ENCODE data around the gene PYGO1. TPM values are rescaled to one million over a fixed set of nuclear protein-coding genes. Genes with fewer than 3 reads are reported as not detected.

The PYGO1 gene
- total RNA-seq = 0.02 TPM in 2 replicates

GRCh38 chr15:55588070-55588814, at the start of gene PYGO1:
PYGO1 (minus strand) TSS chr15:55588345; CDS start chr15:55587883, 462 bp downstream.
- POLR2A ChIA-PET = no interaction called here
- CTCF ChIA-PET = no interaction called here
- intact Hi-C loops (cut with micrococcal nuclease) = no loop called here
- TF ChIP-seq CTCF (IDR thresholded peaks at IDR 0.05) = no peak
- no peaks in the 10 kb centered on the region for H3K9me3 Mint-ChIP-seq
- peaks cover 28% of the 10 kb centered on the region for H3K27me3 Mint-ChIP-seq
- H3K4me1 Mint-ChIP-seq = peaks cover 3% of the 10 kb centered on the region
- no peak within 1 kb of the TSS for H3K27ac Mint-ChIP-seq
- ATAC-seq (ENCODE audit: low read depth) (peak; percentile 52), DNase-seq (peak; percentile 27)
- no peaks in the 10 kb centered on the region for H3K36me3 Mint-ChIP-seq (ENCODE audit: low read depth)
- H3K4me3 Mint-ChIP-seq = peak within 1 kb of the TSS; percentile 72

- CTCF ChIA-PET = no interaction called here
- no peaks in the 10 kb centered on the region for H3K9me3 Mint-ChIP-seq
Observed at GRCh38 chr15:55637086-55637485, 48.9 kb upstream of the PYGO1 start.

GRCh38 chr15:55633731-55634130, 45.6 kb upstream of the PYGO1 start:
- no peak for TF ChIP-seq CTCF (IDR thresholded peaks at IDR 0.05)
- Mint-ChIP-seq H3K36me3 (ENCODE audit: low read depth) (no peaks in the 10 kb centered on the region), H3K4me3 (no peak overlapping the region), H3K27me3 (peaks cover 6% of the 10 kb centered on the region), H3K9me3 (no peaks in the 10 kb centered on the region), H3K27ac (no peak overlapping the region), H3K4me1 (no peaks in the 10 kb centered on the region)
- no peak for DNase-seq
- ChIA-PET CTCF (no interaction called here), POLR2A (interaction anchor here (0.7 kb wide), 1 partner anchor 208 kb away, joined by 5 read pairs; no protein-coding TSS in a partner anchor)
- no peak for ATAC-seq (ENCODE audit: low read depth)
- intact Hi-C loops (cut with micrococcal nuclease) = no loop called here

More at GRCh38 chr15:55637086-55637485, 48.9 kb upstream of the PYGO1 start:
- intact Hi-C loops (cut with micrococcal nuclease) = no loop called here
- ATAC-seq (ENCODE audit: low read depth) (no peak), DNase-seq (no peak)
- no peak overlapping the region for H3K27ac Mint-ChIP-seq
- no peak overlapping the region for H3K4me3 Mint-ChIP-seq
- no peak for TF ChIP-seq CTCF (IDR thresholded peaks at IDR 0.05)
- POLR2A ChIA-PET = no interaction called here
- H3K36me3 Mint-ChIP-seq (ENCODE audit: low read depth) = no peaks in the 10 kb centered on the region
- H3K4me1 Mint-ChIP-seq = no peaks in the 10 kb centered on the region
- H3K27me3 Mint-ChIP-seq = peaks cover 6% of the 10 kb centered on the region

- ChIA-PET POLR2A (no interaction called here), CTCF (no interaction called here)
- ATAC-seq (ENCODE audit: low read depth) (no peak), DNase-seq (no peak)
- no peak for TF ChIP-seq CTCF (IDR thresholded peaks at IDR 0.05)
- intact Hi-C loops (cut with micrococcal nuclease) = no loop called here
- no peak overlapping the region for H3K27ac Mint-ChIP-seq
- H3K4me3 Mint-ChIP-seq = no peak overlapping the region
- no peaks in the 10 kb centered on the region for H3K9me3 Mint-ChIP-seq
- H3K4me1 Mint-ChIP-seq = no peaks in the 10 kb centered on the region
- no peaks in the 10 kb centered on the region for H3K36me3 Mint-ChIP-seq (ENCODE audit: low read depth)
- peaks cover 6% of the 10 kb centered on the region for H3K27me3 Mint-ChIP-seq
Observed at GRCh38 chr15:55632434-55632833, 44.3 kb upstream of the PYGO1 start.

GRCh38 chr15:55630858-55631257, 42.7 kb upstream of the PYGO1 start:
- H3K27me3 Mint-ChIP-seq = peaks cover 6% of the 10 kb centered on the region
- H3K36me3 Mint-ChIP-seq (ENCODE audit: low read depth) = no peaks in the 10 kb centered on the region
- no peak for DNase-seq
- H3K4me1 Mint-ChIP-seq = no peaks in the 10 kb centered on the region
- no peak overlapping the region for H3K4me3 Mint-ChIP-seq
- no peak for ATAC-seq (ENCODE audit: low read depth)
- intact Hi-C loops (cut with micrococcal nuclease) = no loop called here
- no peak overlapping the region for H3K27ac Mint-ChIP-seq
- TF ChIP-seq CTCF (IDR thresholded peaks at IDR 0.05) = no peak
- ChIA-PET POLR2A (no interaction called here), CTCF (no interaction called here)
- H3K9me3 Mint-ChIP-seq = no peaks in the 10 kb centered on the region
